Muscle layer of colon (tissue), 2 donors: ENCODE results near the gene PPFIA3.

Source experiments
- H3K27ac ChIP-seq: one replicate; pipeline ENCODE4 v1.7.0; 2013; ENCODE audit warnings: low read depth, mild to moderate bottlenecking, low read length, moderate library complexity
- H3K27me3 ChIP-seq, 2 donors: one replicate each; pipeline ENCODE4 v1.7.0; 2013; ENCODE audit warnings: low read length in 2 of 2, mild to moderate bottlenecking in 2 of 2; ENCODE audit not compliant: insufficient read depth in 2 of 2, control insufficient read depth in 1 of 2
- H3K36me3 ChIP-seq: one replicate; pipeline ENCODE4 v1.7.0; 2013; ENCODE audit warnings: mild to moderate bottlenecking, low read length; ENCODE audit not compliant: insufficient read depth
- H3K4me1 ChIP-seq: one replicate; pipeline ENCODE4 v1.7.0; 2013; ENCODE audit warnings: mild to moderate bottlenecking, low read length; ENCODE audit not compliant: insufficient read depth
- H3K4me3 ChIP-seq, 2 donors: one replicate each; pipeline ENCODE4 v1.7.0; 2013; ENCODE audit warnings: low read length in 2 of 2, low read depth in 1 of 2, mild to moderate bottlenecking in 1 of 2, moderate library complexity in 1 of 2
- H3K9ac ChIP-seq: one replicate; pipeline ENCODE4 v1.7.0; 2013; ENCODE audit warnings: low read length
- H3K9me3 ChIP-seq: one replicate; pipeline ENCODE4 v1.7.0; 2013; ENCODE audit warnings: mild to moderate bottlenecking, low read length
- donor health status: abdominal sarcoma.
- donor health status: Adenocarcinoma of cecum.

The PPFIA3 gene

DNA sequence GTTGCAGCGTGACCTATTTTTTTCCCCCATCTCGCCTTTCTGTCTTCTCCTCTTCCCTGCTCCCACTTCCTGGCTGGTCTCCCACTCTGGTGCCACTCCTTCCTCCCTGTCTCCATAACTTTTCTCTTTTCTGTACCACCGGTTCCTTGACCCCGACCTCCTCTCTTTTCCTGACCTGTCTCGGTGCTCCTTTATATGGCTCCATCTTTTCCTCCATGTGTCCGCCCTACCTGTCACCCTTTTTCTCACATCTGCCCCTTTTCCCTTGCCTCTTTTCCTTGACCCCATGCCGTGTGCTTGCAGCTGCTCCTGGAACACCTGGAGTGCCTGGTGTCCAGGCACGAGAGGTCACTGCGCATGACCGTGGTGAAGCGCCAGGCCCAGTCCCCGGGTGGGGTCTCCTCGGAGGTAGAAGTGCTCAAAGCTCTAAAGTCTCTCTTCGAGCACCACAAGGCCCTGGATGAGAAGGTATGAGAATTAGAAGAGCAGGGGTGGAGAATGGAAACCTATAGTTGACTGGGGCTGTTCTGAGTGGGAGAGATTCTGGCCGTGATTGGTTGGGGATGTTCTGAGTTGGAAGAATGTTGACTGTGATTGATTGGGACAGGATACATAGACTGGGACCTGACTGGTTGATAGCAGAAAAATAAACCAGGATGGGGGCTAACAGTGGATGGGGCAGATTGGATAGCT is 9.3 kb downstream of the PPFIA3 start:
- no peaks in the 10 kb centered on the region for H3K36me3 ChIP-seq
- no peak overlapping the region for H3K9ac ChIP-seq
- H3K4me1 ChIP-seq, result peaks cover 11% of the 10 kb centered on the region
- no peaks in the 10 kb centered on the region for H3K9me3 ChIP-seq
- peak overlapping the region in 1 of 2 donors; percentile 38 for H3K4me3 ChIP-seq
- peaks cover 0 to 5% of the 10 kb centered on the region in 2 donors for H3K27me3 ChIP-seq
- H3K27ac ChIP-seq, result no peak overlapping the region

- H3K4me3 ChIP-seq, result no peak overlapping the region
- H3K9me3 ChIP-seq, result no peaks in the 10 kb centered on the region
- H3K36me3 ChIP-seq, result no peaks in the 10 kb centered on the region
- H3K4me1 ChIP-seq, result peaks cover 11% of the 10 kb centered on the region
- H3K27ac ChIP-seq, result no peak overlapping the region
- H3K27me3 ChIP-seq, result peaks cover 4 to 10% of the 10 kb centered on the region in 2 donors
- H3K9ac ChIP-seq, result no peak overlapping the region
These were observed 9.9 kb downstream of the PPFIA3 start for GRCh38 chr19:49129238-49129583.

DNA sequence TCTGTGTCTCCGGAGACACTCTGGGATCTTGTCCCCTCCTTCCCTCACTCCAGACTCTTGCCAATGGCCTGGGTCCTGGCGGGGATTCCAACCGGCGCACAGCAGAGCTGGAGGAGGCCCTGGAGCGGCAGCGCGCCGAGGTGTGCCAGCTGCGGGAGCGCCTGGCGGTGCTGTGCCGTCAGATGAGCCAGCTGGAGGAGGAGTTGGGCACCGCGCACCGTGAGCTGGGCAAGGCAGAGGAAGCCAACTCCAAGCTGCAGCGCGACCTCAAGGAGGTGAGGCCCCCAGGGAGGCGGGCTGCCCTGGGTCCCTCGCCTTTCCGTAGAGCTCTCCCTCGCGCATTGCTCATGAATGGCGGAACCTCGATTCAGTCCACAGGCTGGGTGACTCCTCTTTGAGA is 11.0 kb downstream of the PPFIA3 start:
- Histone ChIP-seq H3K27me3 (peaks cover 9 to 18% of the 10 kb centered on the region in 2 donors), H3K27ac (no peak overlapping the region), H3K36me3 (no peaks in the 10 kb centered on the region), H3K4me3 (no peak overlapping the region), H3K9ac (no peak overlapping the region), H3K4me1 (peaks cover 11% of the 10 kb centered on the region), H3K9me3 (no peaks in the 10 kb centered on the region)

- H3K27me3 ChIP-seq, result peaks cover 9 to 18% of the 10 kb centered on the region in 2 donors
- no peaks in the 10 kb centered on the region for H3K36me3 ChIP-seq
- H3K9ac ChIP-seq, result no peak overlapping the region
- H3K4me1 ChIP-seq, result peaks cover 6% of the 10 kb centered on the region
- H3K4me3 ChIP-seq, result no peak overlapping the region
- no peak overlapping the region for H3K27ac ChIP-seq
- no peaks in the 10 kb centered on the region for H3K9me3 ChIP-seq
These were observed 13.7 kb downstream of the PPFIA3 start for GRCh38 chr19:49132974-49133609.

- H3K27ac ChIP-seq, result no peak overlapping the region
These were observed 14.5 kb downstream of the PPFIA3 start for GRCh38 chr19:49133621-49134454.

DNA sequence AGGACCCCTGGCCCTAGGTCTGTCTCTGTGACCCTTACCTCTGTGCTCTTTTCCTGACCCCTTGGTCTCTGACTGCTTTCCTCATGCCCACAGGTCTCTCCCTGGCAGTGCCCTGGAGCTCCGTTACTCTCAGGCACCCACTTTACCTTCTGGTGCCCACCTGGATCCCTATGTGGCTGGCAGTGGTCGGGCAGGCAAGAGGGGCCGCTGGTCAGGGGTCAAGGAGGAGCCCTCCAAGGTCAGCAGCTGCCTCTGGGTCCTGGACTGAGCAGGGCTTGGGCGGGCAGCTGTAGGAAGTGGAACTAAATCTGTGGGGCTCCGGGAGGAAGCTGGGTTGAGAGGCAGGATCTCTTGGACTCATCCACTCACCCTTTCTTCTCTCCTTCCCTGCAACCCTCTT is 16.3 kb downstream of the PPFIA3 start:
- H3K4me3 ChIP-seq, result no peak overlapping the region
- H3K9ac ChIP-seq, result no peak overlapping the region
- H3K9me3 ChIP-seq, result no peaks in the 10 kb centered on the region
- H3K36me3 ChIP-seq, result no peaks in the 10 kb centered on the region
- no peaks in the 10 kb centered on the region for H3K4me1 ChIP-seq
- peaks cover 9 to 18% of the 10 kb centered on the region in 2 donors for H3K27me3 ChIP-seq
- H3K27ac ChIP-seq, result no peak overlapping the region

More at GRCh38 chr19:49133621-49134454, 14.5 kb downstream of the PPFIA3 start:
- Histone ChIP-seq H3K4me3 (peak overlapping the region in 1 of 2 donors; percentile 4), H3K9me3 (no peaks in the 10 kb centered on the region), H3K27me3 (peaks cover 9 to 18% of the 10 kb centered on the region in 2 donors), H3K9ac (no peak overlapping the region), H3K4me1 (no peaks in the 10 kb centered on the region), H3K36me3 (no peaks in the 10 kb centered on the region)

- Histone ChIP-seq H3K27ac (no peak overlapping the region), H3K9me3 (no peaks in the 10 kb centered on the region), H3K4me1 (no peaks in the 10 kb centered on the region), H3K9ac (no peak overlapping the region), H3K4me3 (no peak overlapping the region), H3K27me3 (peaks cover 9 to 18% of the 10 kb centered on the region in 2 donors), H3K36me3 (no peaks in the 10 kb centered on the region)
These were observed 17.4 kb downstream of the PPFIA3 start for GRCh38 chr19:49136771-49137171.

- Histone ChIP-seq H3K9ac (no peak overlapping the region), H3K9me3 (no peaks in the 10 kb centered on the region), H3K4me1 (peaks cover 6% of the 10 kb centered on the region), H3K27ac (no peak overlapping the region), H3K36me3 (no peaks in the 10 kb centered on the region), H3K27me3 (no peaks in the 10 kb centered on the region), H3K4me3 (no peak overlapping the region)
These were observed 21.6 kb downstream of the PPFIA3 start for GRCh38 chr19:49140951-49141350.

DNA sequence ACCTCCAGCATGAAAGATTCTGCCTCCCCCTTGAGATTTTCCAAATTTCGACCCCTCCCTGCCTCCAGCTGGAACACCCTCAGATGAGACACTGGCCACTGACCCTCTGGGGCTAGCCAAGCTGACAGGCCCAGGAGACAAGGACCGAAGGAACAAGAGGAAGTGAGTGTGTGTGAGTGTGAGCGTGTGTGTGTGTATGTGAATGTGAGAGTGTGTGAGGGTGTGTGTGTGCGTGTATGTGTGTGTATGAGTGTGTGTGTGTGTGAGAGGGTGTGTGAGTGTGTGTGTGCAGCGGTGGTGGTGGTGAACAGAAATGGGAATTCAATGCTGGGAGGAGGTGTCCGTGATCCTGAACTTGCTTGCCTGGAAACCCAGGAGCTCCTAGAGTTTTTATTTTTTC is 22.0 kb downstream of the PPFIA3 start:
- Histone ChIP-seq H3K9me3 (no peaks in the 10 kb centered on the region), H3K27ac (no peak overlapping the region), H3K4me1 (peaks cover 10% of the 10 kb centered on the region), H3K36me3 (no peaks in the 10 kb centered on the region), H3K27me3 (no peaks in the 10 kb centered on the region), H3K9ac (no peak overlapping the region), H3K4me3 (no peak overlapping the region)

- Histone ChIP-seq H3K27ac (no peak overlapping the region), H3K9ac (no peak overlapping the region), H3K27me3 (no peaks in the 10 kb centered on the region)
These were observed 23.6 kb downstream of the PPFIA3 start for GRCh38 chr19:49142866-49143335.

More at GRCh38 chr19:49142866-49143335, 23.6 kb downstream of the PPFIA3 start:
- H3K4me3 ChIP-seq, result peak overlapping the region; percentile 52 to 66
- H3K4me1 ChIP-seq, result peaks cover 10% of the 10 kb centered on the region
- no peaks in the 10 kb centered on the region for H3K36me3 ChIP-seq
- no peaks in the 10 kb centered on the region for H3K9me3 ChIP-seq
